HUES48 (cell line): ENCODE results near the gene SP7.
A peak's percentile ranks its signal among the peaks of the same experiment; 100 is the strongest.

Experiments
- H3K27ac ChIP-seq: one replicate; pipeline ENCODE4 v1.7.0; 2013; ENCODE audit warnings: low read depth, low read length, inconsistent platforms
- H3K27me3 ChIP-seq: 2 replicates; pipeline ENCODE4 v1.6.1; 2013; ENCODE audit warnings: mild to moderate bottlenecking, low read length; ENCODE audit not compliant: control insufficient read depth, insufficient read depth
- H3K36me3 ChIP-seq: 2 replicates; pipeline ENCODE4 v1.6.1; 2013; ENCODE audit warnings: low read length; ENCODE audit not compliant: control insufficient read depth, insufficient read depth
- H3K4me1 ChIP-seq: 2 replicates; pipeline ENCODE4 v1.6.1; 2013; ENCODE audit warnings: mild to moderate bottlenecking, low read length; ENCODE audit not compliant: control insufficient read depth, insufficient read depth
- H3K4me3 ChIP-seq: 2 replicates; pipeline ENCODE4 v1.5.1; 2013; ENCODE audit warnings: mild to moderate bottlenecking, low read depth, low read length
- H3K9ac ChIP-seq: 2 replicates; pipeline ENCODE4 v1.6.1; 2013; ENCODE audit warnings: mild to moderate bottlenecking, low read depth, low read length, moderate library complexity
- H3K9me3 ChIP-seq: 2 replicates; pipeline ENCODE4 v1.6.1; 2013; ENCODE audit warnings: low read length; ENCODE audit not compliant: control insufficient read depth, insufficient read depth

The SP7 gene

GRCh38 chr12:53345486-53346188 is 9.5 kb upstream of the SP7 start:
- peak overlapping the region; percentile 71 for H3K27ac ChIP-seq
- H3K9me3 ChIP-seq = no peaks in the 10 kb centered on the region
- H3K36me3 ChIP-seq = no peaks in the 10 kb centered on the region
- H3K4me1 ChIP-seq = peaks cover 5% of the 10 kb centered on the region
- no peak overlapping the region for H3K9ac ChIP-seq
- H3K4me3 ChIP-seq = peak overlapping the region; percentile 84
- peaks cover 30% of the 10 kb centered on the region for H3K27me3 ChIP-seq

GRCh38 chr12:53344824-53345485 is 8.8 kb upstream of the SP7 start:
- H3K36me3 ChIP-seq = no peaks in the 10 kb centered on the region
- H3K27me3 ChIP-seq = peaks cover 32% of the 10 kb centered on the region
- peak overlapping the region; percentile 71 for H3K27ac ChIP-seq
- H3K4me3 ChIP-seq = peak overlapping the region; percentile 84
- H3K4me1 ChIP-seq = peaks cover 5% of the 10 kb centered on the region
- no peak overlapping the region for H3K9ac ChIP-seq
- H3K9me3 ChIP-seq = no peaks in the 10 kb centered on the region

- Histone ChIP-seq H3K4me3 (peak overlapping the region; percentile 84), H3K36me3 (no peaks in the 10 kb centered on the region), H3K9me3 (no peaks in the 10 kb centered on the region), H3K27ac (no peak overlapping the region), H3K4me1 (peaks cover 5% of the 10 kb centered on the region), H3K9ac (no peak overlapping the region), H3K27me3 (peaks cover 32% of the 10 kb centered on the region)
Observed at GRCh38 chr12:53344487-53344823, 8.3 kb upstream of the SP7 start.

GRCh38 chr12:53343969-53344368 is 7.8 kb upstream of the SP7 start:
- Histone ChIP-seq H3K4me3 (no peak overlapping the region; the same call in 1 of the 2 replicates), H3K4me1 (peaks cover 5% of the 10 kb centered on the region), H3K9me3 (no peaks in the 10 kb centered on the region), H3K27me3 (peaks cover 32% of the 10 kb centered on the region), H3K36me3 (no peaks in the 10 kb centered on the region), H3K9ac (no peak overlapping the region), H3K27ac (no peak overlapping the region)

GRCh38 chr12:53343449-53343848 is 7.3 kb upstream of the SP7 start:
- Histone ChIP-seq H3K27me3 (peaks cover 32% of the 10 kb centered on the region), H3K4me3 (no peak overlapping the region), H3K9ac (no peak overlapping the region), H3K27ac (no peak overlapping the region), H3K36me3 (no peaks in the 10 kb centered on the region), H3K4me1 (peaks cover 7% of the 10 kb centered on the region), H3K9me3 (no peaks in the 10 kb centered on the region)

GRCh38 chr12:53340398-53340797 is 4.2 kb upstream of the SP7 start:
- H3K36me3 ChIP-seq = no peaks in the 10 kb centered on the region
- H3K4me1 ChIP-seq = peaks cover 18% of the 10 kb centered on the region
- H3K27ac ChIP-seq = no peak overlapping the region
- no peak overlapping the region for H3K9ac ChIP-seq
- peaks cover 39% of the 10 kb centered on the region for H3K27me3 ChIP-seq
- no peaks in the 10 kb centered on the region for H3K9me3 ChIP-seq
- no peak overlapping the region for H3K4me3 ChIP-seq

GRCh38 chr12:53338916-53339315 is 2.8 kb upstream of the SP7 start:
- H3K27me3 ChIP-seq = peaks cover 33% of the 10 kb centered on the region

GRCh38 chr12:53338017-53338416 is 1.9 kb upstream of the SP7 start:
- no peaks in the 10 kb centered on the region for H3K36me3 ChIP-seq
- peaks cover 18% of the 10 kb centered on the region; the same call in 1 of the 2 replicates for H3K4me1 ChIP-seq
- no peak overlapping the region for H3K4me3 ChIP-seq
- no peak overlapping the region for H3K27ac ChIP-seq
- H3K27me3 ChIP-seq = peaks cover 25% of the 10 kb centered on the region
- H3K9ac ChIP-seq = no peak overlapping the region
- no peaks in the 10 kb centered on the region for H3K9me3 ChIP-seq

More at GRCh38 chr12:53338916-53339315, 2.8 kb upstream of the SP7 start:
- Histone ChIP-seq H3K4me3 (no peak overlapping the region), H3K4me1 (peaks cover 18% of the 10 kb centered on the region; the same call in 1 of the 2 replicates), H3K27ac (no peak overlapping the region), H3K36me3 (no peaks in the 10 kb centered on the region), H3K9me3 (no peaks in the 10 kb centered on the region), H3K9ac (no peak overlapping the region)

- Histone ChIP-seq H3K27ac (no peak overlapping the region), H3K4me1 (peaks cover 18% of the 10 kb centered on the region; the same call in 1 of the 2 replicates), H3K9ac (no peak overlapping the region), H3K27me3 (peaks cover 16% of the 10 kb centered on the region), H3K36me3 (no peaks in the 10 kb centered on the region), H3K4me3 (no peak overlapping the region), H3K9me3 (no peaks in the 10 kb centered on the region)
Observed at GRCh38 chr12:53334822-53335221, 1.3 kb downstream of the SP7 start.

- H3K9me3 ChIP-seq = no peaks in the 10 kb centered on the region
- peaks cover 21% of the 10 kb centered on the region for H3K27me3 ChIP-seq
- no peak overlapping the region for H3K27ac ChIP-seq
- no peak overlapping the region for H3K9ac ChIP-seq
- H3K36me3 ChIP-seq = no peaks in the 10 kb centered on the region
- peaks cover 18% of the 10 kb centered on the region; the same call in 1 of the 2 replicates for H3K4me1 ChIP-seq
- H3K4me3 ChIP-seq = no peak overlapping the region
Observed at GRCh38 chr12:53333845-53334244, 2.3 kb downstream of the SP7 start.

- Histone ChIP-seq H3K4me1 (peaks cover 15% of the 10 kb centered on the region; the same call in 1 of the 2 replicates), H3K36me3 (no peaks in the 10 kb centered on the region), H3K9me3 (no peaks in the 10 kb centered on the region), H3K27me3 (peaks cover 26% of the 10 kb centered on the region), H3K27ac (no peak overlapping the region), H3K9ac (no peak overlapping the region), H3K4me3 (no peak overlapping the region)
Observed at GRCh38 chr12:53333289-53333688, 2.9 kb downstream of the SP7 start.
